Upper lobe of left lung (tissue), 6 donors: ENCODE data around the gene IDH3A. TPM values are rescaled to one million over a fixed set of nuclear protein-coding genes. Genes with fewer than 3 reads are reported as not detected.

Experiments used
- ATAC-seq, 2 donors: fragments of 200-7000 bp; cut with Tn5 transposase; one replicate each; pipeline ENCODE4 v1.9.1; 2022; ENCODE audit warnings: mild to moderate bottlenecking in 2 of 2, moderate library complexity in 2 of 2; ENCODE audit not compliant: low FRiP score in 2 of 2
- DNase-seq, 2 donors: peaks; one replicate each; pipeline ENCODE4 v3.0.0-alpha.2; 2019 to 2020
- H3K27ac ChIP-seq, 4 donors: fragments of 200-600 bp; sonication (generic); one replicate each; pipeline ENCODE4 v1.5.1; 2016 to 2019
- H3K27me3 ChIP-seq, 4 donors: fragments of 200-600 bp; sonication (generic); one replicate each; pipeline ENCODE4 v1.5.1; 2017 to 2019
- H3K36me3 ChIP-seq, 4 donors: fragments of 200-600 bp; sonication (generic); one replicate each; pipeline ENCODE4 v1.5.1; 2016 to 2019
- H3K4me1 ChIP-seq, 4 donors: fragments of 200-600 bp; sonication (generic); one replicate each; pipeline ENCODE4 v1.5.1; 2018 to 2019
- H3K4me3 ChIP-seq, 4 donors: fragments of 200-600 bp; sonication (generic); one replicate each; pipeline ENCODE4 v1.5.1; 2017 to 2019; ENCODE audit warnings: mild to moderate bottlenecking in 2 of 4, moderate library complexity in 1 of 4
- H3K9me3 ChIP-seq, 4 donors: fragments of 200-600 bp; sonication (generic); one replicate each; pipeline ENCODE4 v1.5.1; 2018 to 2019
- EP300 ChIP-seq, 4 donors: sonication (generic); formaldehyde crosslinking; IDR thresholded peaks; one replicate each; pipeline ENCODE4 v1.5.1; 2017; ENCODE audit warnings: antibody characterized with exemption in 4 of 4, control low read depth in 2 of 4
- POLR2A ChIP-seq, 4 donors: fragments of 450-650 bp; IDR thresholded peaks; one replicate each; pipeline ENCODE4 v1.5.1; 2016 to 2017; ENCODE audit warnings: antibody characterized with exemption in 4 of 4, mild to moderate bottlenecking in 2 of 4
- POLR2AphosphoS5 ChIP-seq, 2 donors: sonication (generic); formaldehyde crosslinking; IDR thresholded peaks; one replicate each; pipeline ENCODE4 v1.5.1; 2017; ENCODE audit warnings: antibody characterized with exemption in 2 of 2
- WGBS, 2 donors: methylation state at CpG; one replicate each; pipeline ENCODE4 v1.1.5; 2017 to 2018; 5-methylcytosine and 5-hydroxymethylcytosine counted together
- total RNA-seq, 6 donors: library from RNA; depleted of rRNA in 4 of 6; stranded (reverse); fragments of >200 nt in 4 of 6; gene quantifications; one replicate each; pipeline versions ENCODE4 v1.1.0 to v1.2.1, GENCODE V29; 2016 to 2021
- TF ChIP-seq, protein P1 (sequence below), 6 experiments: fragments of 450-650 bp in 4 of 6; fragments of 200-600 bp in 2 of 6; sonication (generic) in 2 of 6; IDR thresholded peaks; one replicate each; pipeline ENCODE4 v1.5.1; 2016 to 2019; ENCODE audit warnings: antibody characterized with exemption in 6 of 6
- donor health status: DM: no; HTN: no; CAD: no; lungs with moderate emphysema.
- donor health status: DM: no; HTN: yes; CAD: no; lungs with severe emphysema.

The IDH3A gene
- total RNA-seq, 6 donors from 2014 or later = 17.5 to 80.1 (median 48.2) TPM

- DNase-seq = peak in 1 of 2 donors; percentile 57
- Histone ChIP-seq H3K27ac (peak overlapping the region in 3 of 4 donors; percentile 77 to 89 (median 84)), H3K27me3 (no peaks in the 10 kb centered on the region), H3K36me3 (no peaks in the 10 kb centered on the region), H3K4me1 (peaks cover 9 to 26% (median 16%) of the 10 kb centered on the region in 4 donors), H3K4me3 (peak overlapping the region in 3 of 4 donors; percentile 68 to 88 (median 78)), H3K9me3 (no peaks in the 10 kb centered on the region)
- no peak for TF ChIP-seq POLR2A (IDR thresholded peaks at IDR 0.05)
- TF ChIP-seq, protein P1, sequence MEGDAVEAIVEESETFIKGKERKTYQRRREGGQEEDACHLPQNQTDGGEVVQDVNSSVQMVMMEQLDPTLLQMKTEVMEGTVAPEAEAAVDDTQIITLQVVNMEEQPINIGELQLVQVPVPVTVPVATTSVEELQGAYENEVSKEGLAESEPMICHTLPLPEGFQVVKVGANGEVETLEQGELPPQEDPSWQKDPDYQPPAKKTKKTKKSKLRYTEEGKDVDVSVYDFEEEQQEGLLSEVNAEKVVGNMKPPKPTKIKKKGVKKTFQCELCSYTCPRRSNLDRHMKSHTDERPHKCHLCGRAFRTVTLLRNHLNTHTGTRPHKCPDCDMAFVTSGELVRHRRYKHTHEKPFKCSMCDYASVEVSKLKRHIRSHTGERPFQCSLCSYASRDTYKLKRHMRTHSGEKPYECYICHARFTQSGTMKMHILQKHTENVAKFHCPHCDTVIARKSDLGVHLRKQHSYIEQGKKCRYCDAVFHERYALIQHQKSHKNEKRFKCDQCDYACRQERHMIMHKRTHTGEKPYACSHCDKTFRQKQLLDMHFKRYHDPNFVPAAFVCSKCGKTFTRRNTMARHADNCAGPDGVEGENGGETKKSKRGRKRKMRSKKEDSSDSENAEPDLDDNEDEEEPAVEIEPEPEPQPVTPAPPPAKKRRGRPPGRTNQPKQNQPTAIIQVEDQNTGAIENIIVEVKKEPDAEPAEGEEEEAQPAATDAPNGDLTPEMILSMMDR (IDR thresholded peaks at IDR 0.05) = no peak
- TF ChIP-seq EP300 (IDR thresholded peaks at IDR 0.05) = no peak
- ATAC-seq = no peak
- 44 to 64% methylated on average over 28 to 47 of the region's 51 CpGs for WGBS, 2 donors
Observed at GRCh38 chr15:78130466-78131294, 18.5 kb upstream of the IDH3A start.

- Histone ChIP-seq H3K4me1 (peaks cover 9 to 26% (median 16%) of the 10 kb centered on the region in 4 donors), H3K27me3 (no peaks in the 10 kb centered on the region), H3K9me3 (no peaks in the 10 kb centered on the region), H3K36me3 (no peaks in the 10 kb centered on the region), H3K4me3 (peak within 1 kb of the TSS; percentile 48 to 88 (median 73)), H3K27ac (peak within 1 kb of the TSS; percentile 77 to 89 (median 84))
- WGBS, 2 donors = 0 to 1% methylated on average over 2 to 34 of the region's 79 CpGs
- ATAC-seq = peak; percentile 77 to 95
- TF ChIP-seq, protein P1 (IDR thresholded peaks at IDR 0.05) = peak; percentile 92 to 98 (median 96)
- TF ChIP-seq EP300 (IDR thresholded peaks at IDR 0.05) (no peak), POLR2A (IDR thresholded peaks at IDR 0.05) (peak in 1 of 4 donors; percentile 49), POLR2AphosphoS5 (IDR thresholded peaks at IDR 0.05) (peak in 1 of 2 donors; percentile 39)
- peak; percentile 72 to 95 for DNase-seq
Observed at GRCh38 chr15:78131295-78132061, 17.7 kb upstream of the IDH3A start, which contains the start of gene CIB2. Gene CIB2, minus strand, starts transcription at chr15:78131445. Its CDS starts 230 bp downstream, at chr15:78131215.

DNA sequence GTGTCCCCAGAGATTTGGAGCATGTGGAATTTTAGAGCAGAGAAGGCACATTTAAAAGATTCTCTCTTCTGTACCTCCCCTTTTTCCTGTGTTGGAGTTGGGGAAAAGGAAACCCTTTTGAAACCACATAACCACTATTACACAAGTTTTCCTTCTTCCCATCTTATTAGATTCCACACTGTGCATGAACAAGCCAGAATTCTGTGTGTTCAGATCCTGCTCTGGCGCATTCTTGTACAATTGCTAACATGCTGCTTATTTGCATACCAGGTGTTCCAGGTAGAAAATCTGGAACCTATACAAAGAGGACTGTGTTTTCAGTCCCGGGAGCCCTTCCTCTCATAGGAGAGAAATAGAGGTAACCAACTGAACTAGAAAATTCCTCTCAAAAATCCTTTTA lies 15.4 kb upstream of the IDH3A start:
- ATAC-seq = no peak
- Histone ChIP-seq H3K36me3 (no peaks in the 10 kb centered on the region), H3K4me1 (peaks cover 7 to 18% (median 10%) of the 10 kb centered on the region in 4 donors), H3K9me3 (no peaks in the 10 kb centered on the region), H3K27me3 (no peaks in the 10 kb centered on the region), H3K27ac (no peak overlapping the region), H3K4me3 (no peak overlapping the region)
- no peak for DNase-seq
- 70 to 85% methylated on average over 2 of the region's 2 CpGs for WGBS, 2 donors
- TF ChIP-seq POLR2A (IDR thresholded peaks at IDR 0.05) (no peak), POLR2AphosphoS5 (IDR thresholded peaks at IDR 0.05) (no peak), EP300 (IDR thresholded peaks at IDR 0.05) (no peak)
- TF ChIP-seq, protein P1 (IDR thresholded peaks at IDR 0.05) = no peak

DNA sequence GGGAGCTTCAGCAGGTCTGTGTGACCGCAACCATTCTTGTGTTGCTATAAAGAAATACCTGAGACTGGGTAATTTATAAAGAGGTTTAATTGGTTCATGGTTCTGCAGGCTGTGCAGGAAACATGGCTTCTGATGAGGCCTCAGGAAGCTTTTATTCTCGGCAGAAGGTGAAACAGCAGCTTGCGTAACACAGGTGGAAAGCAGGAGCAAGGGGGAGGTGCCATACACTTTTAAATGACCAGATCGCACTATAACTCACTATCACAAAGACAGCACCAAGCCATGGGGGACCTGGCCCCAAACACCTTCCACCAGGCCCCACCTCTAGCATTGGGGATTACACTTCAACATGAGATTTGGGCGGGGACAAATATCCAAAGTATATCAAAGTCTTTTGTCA lies 9.6 kb upstream of the IDH3A start:
- DNase-seq (no peak), ATAC-seq (no peak)
- H3K4me3 ChIP-seq = no peak overlapping the region
- no peaks in the 10 kb centered on the region for H3K27me3 ChIP-seq
- no peaks in the 10 kb centered on the region for H3K36me3 ChIP-seq
- 88 to 91% methylated on average over 5 of the region's 5 CpGs for WGBS, 2 donors
- no peaks in the 10 kb centered on the region for H3K4me1 ChIP-seq
- H3K9me3 ChIP-seq = no peaks in the 10 kb centered on the region
- TF ChIP-seq EP300 (IDR thresholded peaks at IDR 0.05) (no peak), POLR2AphosphoS5 (IDR thresholded peaks at IDR 0.05) (no peak), POLR2A (IDR thresholded peaks at IDR 0.05) (no peak)
- TF ChIP-seq, protein P1 (IDR thresholded peaks at IDR 0.05) = no peak
- H3K27ac ChIP-seq = no peak overlapping the region
